GM23248 (cell line): Measurements from ENCODE around the gene THSD4.

Experiments used
- EZH2 ChIP-seq: fragments of 200-600 bp; sonication (generic); IDR thresholded peaks from 2 replicates; pipeline ENCODE4 v1.6.1; 2018; ENCODE audit warnings: antibody characterized with exemption, mild to moderate bottlenecking; ENCODE audit not compliant: insufficient read depth, poor library complexity, severe bottlenecking
- EZH2phosphoT487 ChIP-seq: fragments of 200-600 bp; sonication (generic); IDR thresholded peaks from 2 replicates; pipeline ENCODE4 v1.6.1; 2018; ENCODE audit warnings: antibody characterized with exemption, moderate library complexity, mild to moderate bottlenecking, low read depth; ENCODE audit not compliant: insufficient read depth

DNA sequence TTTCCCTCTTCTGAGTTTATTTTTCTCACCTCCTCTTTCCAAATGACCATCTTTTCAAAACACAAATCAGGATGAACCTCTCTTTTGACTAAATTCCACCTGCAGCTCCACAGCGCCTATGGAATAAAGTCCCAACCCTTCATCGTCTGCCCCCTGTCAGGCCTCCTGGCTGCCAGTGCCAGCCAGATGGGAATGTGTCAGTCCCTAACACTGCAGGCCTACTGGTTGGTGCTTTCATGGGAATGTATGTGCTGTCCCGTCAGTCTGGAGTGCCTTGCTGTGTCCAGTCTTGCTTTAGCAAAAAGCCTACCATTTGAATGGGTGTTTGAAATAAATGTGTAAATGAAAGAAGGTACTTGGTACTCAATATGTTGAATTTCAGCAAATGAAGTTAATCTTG is 310.1 kb downstream of the THSD4 start:
- TF ChIP-seq EZH2 (no peak), EZH2phosphoT487 (no peak)
